Upper lobe of left lung (tissue), 6 donors: ENCODE results near the gene PPP2R5D. TPM values are rescaled to one million over a fixed set of nuclear protein-coding genes. Genes with fewer than 3 reads are reported as not detected.
A peak's percentile ranks its signal among the peaks of the same experiment; 100 is the strongest.
"Not testable (repeated sequence)": the region's sequence is repeated elsewhere in the genome, so short reads cannot be mapped to it uniquely, and the experiment has no call there.

ENCODE experiments used
- ATAC-seq, 2 donors: fragments of 200-7000 bp; cut with Tn5 transposase; one replicate each; pipeline ENCODE4 v1.9.1; 2022; ENCODE audit warnings: mild to moderate bottlenecking in 2 of 2, moderate library complexity in 2 of 2; ENCODE audit not compliant: low FRiP score in 2 of 2
- DNase-seq, 2 donors: peaks; one replicate each; pipeline ENCODE4 v3.0.0-alpha.2; 2019 to 2020
- H3K27ac ChIP-seq, 4 donors: fragments of 200-600 bp; sonication (generic); one replicate each; pipeline ENCODE4 v1.5.1; 2016 to 2019
- H3K27me3 ChIP-seq, 4 donors: fragments of 200-600 bp; sonication (generic); one replicate each; pipeline ENCODE4 v1.5.1; 2017 to 2019
- H3K36me3 ChIP-seq, 4 donors: fragments of 200-600 bp; sonication (generic); one replicate each; pipeline ENCODE4 v1.5.1; 2016 to 2019
- H3K4me1 ChIP-seq, 4 donors: fragments of 200-600 bp; sonication (generic); one replicate each; pipeline ENCODE4 v1.5.1; 2018 to 2019
- H3K4me3 ChIP-seq, 4 donors: fragments of 200-600 bp; sonication (generic); one replicate each; pipeline ENCODE4 v1.5.1; 2017 to 2019; ENCODE audit warnings: mild to moderate bottlenecking in 2 of 4, moderate library complexity in 1 of 4
- H3K9me3 ChIP-seq, 4 donors: fragments of 200-600 bp; sonication (generic); one replicate each; pipeline ENCODE4 v1.5.1; 2018 to 2019
- EP300 ChIP-seq, 4 donors: sonication (generic); formaldehyde crosslinking; IDR thresholded peaks; one replicate each; pipeline ENCODE4 v1.5.1; 2017; ENCODE audit warnings: antibody characterized with exemption in 4 of 4, control low read depth in 2 of 4
- POLR2A ChIP-seq, 4 donors: fragments of 450-650 bp; IDR thresholded peaks; one replicate each; pipeline ENCODE4 v1.5.1; 2016 to 2017; ENCODE audit warnings: antibody characterized with exemption in 4 of 4, mild to moderate bottlenecking in 2 of 4
- POLR2AphosphoS5 ChIP-seq, 2 donors: sonication (generic); formaldehyde crosslinking; IDR thresholded peaks; one replicate each; pipeline ENCODE4 v1.5.1; 2017; ENCODE audit warnings: antibody characterized with exemption in 2 of 2
- WGBS, 2 donors: methylation state at CpG; one replicate each; pipeline ENCODE4 v1.1.5; 2017 to 2018; 5-methylcytosine and 5-hydroxymethylcytosine counted together
- total RNA-seq, 6 donors: library from RNA; depleted of rRNA in 4 of 6; stranded (reverse); fragments of >200 nt in 4 of 6; gene quantifications; one replicate each; pipeline versions ENCODE4 v1.1.0 to v1.2.1, GENCODE V29; 2016 to 2021
- TF ChIP-seq, protein P1 (sequence below), 6 experiments: fragments of 450-650 bp in 4 of 6; fragments of 200-600 bp in 2 of 6; sonication (generic) in 2 of 6; IDR thresholded peaks; one replicate each; pipeline ENCODE4 v1.5.1; 2016 to 2019; ENCODE audit warnings: antibody characterized with exemption in 6 of 6
- donor health status: DM: no; HTN: no; CAD: no; lungs with moderate emphysema.
- donor health status: DM: no; HTN: yes; CAD: no; lungs with severe emphysema.

The PPP2R5D gene
- total RNA-seq, 6 donors from 2014 or later: 22.8 to 45.1 (median 27.3) TPM

DNA sequence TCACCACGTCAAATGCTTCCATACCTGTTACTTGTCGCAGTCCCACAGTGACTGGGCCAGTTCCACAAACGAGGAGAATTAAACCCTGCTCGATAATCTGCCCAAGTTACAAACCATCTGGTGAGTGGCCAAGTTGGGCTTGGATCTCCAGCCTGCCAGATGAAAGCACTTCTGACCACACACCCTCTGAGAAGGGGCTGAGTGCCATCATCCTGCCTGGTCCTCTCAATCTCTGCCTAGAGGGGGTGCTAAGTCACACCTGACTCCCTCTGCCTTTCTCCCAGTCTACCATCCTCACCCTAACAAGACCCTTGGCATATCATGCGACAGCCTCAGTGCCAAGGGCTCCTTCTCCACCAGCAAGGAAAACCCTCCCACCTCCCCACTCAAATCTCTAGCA, 52.8 kb downstream of the PPP2R5D start:
- DNase-seq: no peak
- 88 to 92% methylated on average over 5 of the region's 5 CpGs for WGBS, 2 donors
- no peak for ATAC-seq
- Histone ChIP-seq H3K27me3 (no peaks in the 10 kb centered on the region), H3K9me3 (no peaks in the 10 kb centered on the region), H3K4me3 (no peak overlapping the region), H3K4me1 (no peaks in the 10 kb centered on the region), H3K36me3 (peaks cover 12 to 88% (median 50%) of the 10 kb centered on the region in 4 donors), H3K27ac (no peak overlapping the region)
- TF ChIP-seq EP300 (IDR thresholded peaks at IDR 0.05) (no peak), POLR2A (IDR thresholded peaks at IDR 0.05) (no peak), POLR2AphosphoS5 (IDR thresholded peaks at IDR 0.05) (no peak)
- TF ChIP-seq, protein P1, sequence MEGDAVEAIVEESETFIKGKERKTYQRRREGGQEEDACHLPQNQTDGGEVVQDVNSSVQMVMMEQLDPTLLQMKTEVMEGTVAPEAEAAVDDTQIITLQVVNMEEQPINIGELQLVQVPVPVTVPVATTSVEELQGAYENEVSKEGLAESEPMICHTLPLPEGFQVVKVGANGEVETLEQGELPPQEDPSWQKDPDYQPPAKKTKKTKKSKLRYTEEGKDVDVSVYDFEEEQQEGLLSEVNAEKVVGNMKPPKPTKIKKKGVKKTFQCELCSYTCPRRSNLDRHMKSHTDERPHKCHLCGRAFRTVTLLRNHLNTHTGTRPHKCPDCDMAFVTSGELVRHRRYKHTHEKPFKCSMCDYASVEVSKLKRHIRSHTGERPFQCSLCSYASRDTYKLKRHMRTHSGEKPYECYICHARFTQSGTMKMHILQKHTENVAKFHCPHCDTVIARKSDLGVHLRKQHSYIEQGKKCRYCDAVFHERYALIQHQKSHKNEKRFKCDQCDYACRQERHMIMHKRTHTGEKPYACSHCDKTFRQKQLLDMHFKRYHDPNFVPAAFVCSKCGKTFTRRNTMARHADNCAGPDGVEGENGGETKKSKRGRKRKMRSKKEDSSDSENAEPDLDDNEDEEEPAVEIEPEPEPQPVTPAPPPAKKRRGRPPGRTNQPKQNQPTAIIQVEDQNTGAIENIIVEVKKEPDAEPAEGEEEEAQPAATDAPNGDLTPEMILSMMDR (IDR thresholded peaks at IDR 0.05): no peak

DNA sequence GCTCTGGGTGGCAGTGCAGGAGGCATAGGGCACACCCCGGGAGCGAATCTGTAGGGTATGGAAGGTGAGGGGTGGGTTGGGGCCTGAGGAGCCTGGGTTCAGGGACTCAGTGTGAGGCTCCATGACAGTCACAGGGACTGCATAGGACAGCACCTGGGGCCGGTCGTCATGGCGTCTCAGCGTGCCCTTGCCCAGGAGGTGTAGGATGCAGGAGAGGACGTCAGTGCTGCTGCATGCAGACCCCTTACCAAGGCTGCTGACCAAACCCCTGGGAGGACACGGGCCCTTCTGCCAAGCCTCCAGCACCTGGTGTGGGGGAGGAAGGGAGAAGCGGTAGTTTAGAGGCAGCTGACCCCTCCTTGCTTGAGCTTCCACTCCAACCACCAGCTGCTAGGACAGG, 53.3 kb downstream of the PPP2R5D start:
- H3K36me3 ChIP-seq: peaks cover 12 to 87% (median 53%) of the 10 kb centered on the region in 4 donors
- TF ChIP-seq POLR2AphosphoS5 (IDR thresholded peaks at IDR 0.05): no peak
- no peak for TF ChIP-seq EP300 (IDR thresholded peaks at IDR 0.05)
- TF ChIP-seq POLR2A (IDR thresholded peaks at IDR 0.05): no peak
- TF ChIP-seq, protein P1 (IDR thresholded peaks at IDR 0.05): no peak
- no peaks in the 10 kb centered on the region for H3K4me1 ChIP-seq
- H3K27me3 ChIP-seq: no peaks in the 10 kb centered on the region
- 88 to 95% methylated on average over 8 to 9 of the region's 9 CpGs for WGBS, 2 donors
- H3K4me3 ChIP-seq: no peak overlapping the region
- no peak overlapping the region for H3K27ac ChIP-seq
- DNase-seq (no peak), ATAC-seq (peak in 1 of 2 donors; percentile 50)
- H3K9me3 ChIP-seq: no peaks in the 10 kb centered on the region

DNA sequence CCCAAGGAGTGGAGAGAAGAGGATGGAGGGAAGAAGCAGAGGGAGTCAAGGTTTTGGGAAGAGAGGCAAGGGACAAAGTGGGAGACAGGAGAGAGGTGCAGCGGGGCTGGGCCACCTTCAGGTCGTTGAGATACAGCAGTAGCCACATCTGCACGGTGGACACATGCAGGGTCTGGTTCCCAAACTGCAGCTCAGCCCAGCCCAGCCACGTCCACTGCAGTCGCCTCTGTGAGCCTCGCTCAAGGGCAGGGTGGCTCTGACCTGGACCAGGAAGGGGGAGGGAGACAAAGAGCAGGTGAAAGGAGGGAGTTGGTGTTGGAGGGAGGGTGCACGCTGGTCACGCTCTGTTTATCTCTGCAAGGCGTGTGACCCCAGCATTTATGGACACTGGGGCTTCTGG, 54.4 kb downstream of the PPP2R5D start:
- Histone ChIP-seq H3K36me3 (peaks cover 15 to 89% (median 60%) of the 10 kb centered on the region in 4 donors), H3K27me3 (no peaks in the 10 kb centered on the region), H3K4me1 (no peaks in the 10 kb centered on the region), H3K9me3 (no peaks in the 10 kb centered on the region), H3K4me3 (no peak overlapping the region), H3K27ac (no peak overlapping the region)
- ATAC-seq (no peak), DNase-seq (no peak)
- WGBS, 2 donors: 84 to 96% methylated on average over 9 of the region's 9 CpGs
- TF ChIP-seq POLR2A (IDR thresholded peaks at IDR 0.05) (no peak), EP300 (IDR thresholded peaks at IDR 0.05) (no peak), POLR2AphosphoS5 (IDR thresholded peaks at IDR 0.05) (no peak)
- TF ChIP-seq, protein P1 (IDR thresholded peaks at IDR 0.05): no peak

DNA sequence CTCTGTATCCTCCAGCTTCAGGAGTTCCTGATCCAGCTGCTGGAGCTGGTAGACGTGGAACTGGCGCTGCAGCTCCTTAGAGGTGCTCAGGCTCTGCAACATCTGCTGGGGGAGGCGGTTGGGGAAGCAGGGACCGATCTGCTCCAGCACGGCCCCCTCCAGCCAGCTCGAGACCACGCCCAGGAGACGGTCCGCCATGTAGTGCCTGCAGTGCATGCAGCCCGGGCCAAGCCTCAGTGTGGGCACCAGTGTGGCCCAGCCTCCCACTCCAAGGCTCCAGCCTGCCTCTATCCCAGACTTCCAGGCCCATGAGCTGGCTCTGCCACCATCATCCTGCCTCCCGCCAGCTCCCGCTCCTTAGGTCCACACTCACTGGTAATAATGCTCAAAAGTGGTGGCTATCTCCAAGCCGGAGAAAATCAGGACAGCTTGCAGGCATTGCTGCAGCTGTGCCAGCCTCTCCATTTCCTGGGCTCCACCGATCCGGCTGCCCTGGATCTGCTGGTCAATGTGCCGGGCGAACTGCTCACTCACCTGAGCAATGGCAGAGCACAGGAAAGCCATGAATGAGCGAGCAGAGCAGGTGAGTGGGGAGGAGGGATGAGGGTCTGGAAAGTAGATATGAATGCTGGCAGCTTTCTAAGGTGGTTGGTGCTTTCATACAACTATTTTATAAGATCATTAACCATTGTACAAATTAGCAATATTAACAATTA, 56.3 kb downstream of the PPP2R5D start:
- TF ChIP-seq POLR2AphosphoS5 (IDR thresholded peaks at IDR 0.05) (no peak), EP300 (IDR thresholded peaks at IDR 0.05) (no peak)
- H3K27ac ChIP-seq: no peak overlapping the region
- H3K9me3 ChIP-seq: no peaks in the 10 kb centered on the region
- no peaks in the 10 kb centered on the region for H3K27me3 ChIP-seq
- DNase-seq (no peak), ATAC-seq (no peak)
- peaks cover 15 to 88% (median 65%) of the 10 kb centered on the region in 4 donors for H3K36me3 ChIP-seq
- H3K4me1 ChIP-seq: no peaks in the 10 kb centered on the region
- H3K4me3 ChIP-seq: no peak overlapping the region
- 93% methylated on average over 15 to 18 of the region's 18 CpGs for WGBS, 2 donors

DNA sequence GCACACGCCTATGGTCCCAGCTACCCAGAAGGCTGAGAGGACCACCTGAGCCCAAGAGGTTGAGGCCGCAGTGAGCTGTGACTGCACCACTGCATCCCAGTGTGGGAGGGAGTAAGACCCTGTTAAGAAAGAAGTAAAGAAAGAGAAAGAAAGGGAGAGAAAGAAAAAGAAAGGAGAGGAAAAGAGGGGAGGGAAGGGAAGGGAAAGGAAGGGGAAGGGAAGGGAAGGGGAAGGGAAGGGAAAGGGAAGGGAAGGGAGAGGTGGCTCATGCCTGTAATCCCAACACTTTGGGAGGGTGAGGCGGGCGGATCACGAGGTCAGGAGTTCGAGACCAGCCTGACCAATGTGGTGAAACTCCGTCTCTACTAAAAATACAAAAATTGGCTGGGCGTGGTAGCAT, 57.1 kb downstream of the PPP2R5D start:
- peaks cover 15 to 89% (median 70%) of the 10 kb centered on the region in 4 donors for H3K36me3 ChIP-seq
- H3K4me3 ChIP-seq, H3K27me3 ChIP-seq, H3K9me3 ChIP-seq, ATAC-seq, H3K27ac ChIP-seq, H3K4me1 ChIP-seq, DNase-seq: not testable (repeated sequence)
- 93 to 97% methylated on average over 8 of the region's 8 CpGs for WGBS, 2 donors

DNA sequence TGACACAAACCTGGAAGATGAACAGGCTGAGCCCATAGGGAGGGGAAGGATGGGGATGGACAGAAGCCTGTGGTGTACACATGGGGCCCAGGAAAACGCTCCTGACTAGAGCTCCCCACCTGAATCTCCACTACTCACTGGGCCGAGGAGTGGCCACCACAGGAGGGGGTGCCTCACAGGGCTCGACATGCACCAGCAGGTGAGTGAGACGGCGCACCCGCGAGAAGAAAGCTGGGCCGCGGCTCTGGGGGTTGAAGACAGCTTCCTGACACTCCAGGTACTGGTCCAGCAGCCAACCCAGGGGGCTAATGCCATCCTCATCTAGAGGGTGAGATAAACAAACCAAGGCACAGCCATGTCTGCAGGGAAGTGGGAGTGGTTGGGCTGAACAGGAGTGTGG, 58.9 kb downstream of the PPP2R5D start:
- DNase-seq (no peak), ATAC-seq (no peak)
- Histone ChIP-seq H3K4me1 (no peaks in the 10 kb centered on the region), H3K4me3 (no peak overlapping the region), H3K36me3 (peaks cover 6 to 88% (median 64%) of the 10 kb centered on the region in 4 donors), H3K27ac (no peak overlapping the region), H3K27me3 (no peaks in the 10 kb centered on the region), H3K9me3 (no peaks in the 10 kb centered on the region)
- 88 to 94% methylated on average over 9 of the region's 9 CpGs for WGBS, 2 donors
- TF ChIP-seq POLR2AphosphoS5 (IDR thresholded peaks at IDR 0.05) (no peak), POLR2A (IDR thresholded peaks at IDR 0.05) (no peak), EP300 (IDR thresholded peaks at IDR 0.05) (no peak)
- TF ChIP-seq, protein P1 (IDR thresholded peaks at IDR 0.05): no peak
